Measurements from ENCODE around the gene SIGLEC12.

Gene SIGLEC12

DNA sequence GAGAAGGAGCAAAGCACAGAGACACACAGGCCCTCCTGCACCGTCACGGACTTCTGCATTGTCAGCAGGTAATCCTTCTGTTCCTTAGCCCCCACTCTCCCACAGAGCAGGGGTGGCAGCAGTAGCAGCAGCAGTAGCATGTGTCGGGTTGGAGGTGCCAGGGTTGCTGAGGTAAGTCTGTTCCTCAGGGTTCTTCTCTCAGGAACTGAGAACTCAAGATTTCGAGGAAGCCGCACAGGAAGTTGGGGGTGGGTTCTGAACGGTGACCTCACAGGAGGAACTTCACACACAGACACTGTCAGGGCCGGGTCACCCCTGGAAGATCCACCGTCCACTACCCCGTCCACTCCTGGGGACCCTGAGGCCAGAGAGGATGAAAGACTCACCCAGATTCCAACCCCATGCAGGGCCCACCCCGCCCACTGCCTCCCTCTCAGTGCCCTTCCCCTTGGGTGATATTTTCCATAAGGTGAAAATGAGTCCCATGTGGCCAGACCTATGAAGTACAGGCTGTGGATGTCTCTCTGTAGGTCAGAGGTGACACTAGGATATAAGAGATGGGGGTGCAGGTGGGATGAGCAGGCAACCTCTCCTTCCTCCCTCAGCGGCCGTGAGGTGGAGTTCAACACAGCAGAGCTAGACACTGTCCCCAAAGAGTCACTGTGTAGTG, at the start of gene SIGLEC12:
Gene SIGLEC12, minus strand, starts transcription at position 207 of the 670 bp plus-strand sequence. Its CDS starts 67 bp downstream, at position 140.
- no peak for DNase-seq (ENCODE audit: low read depth in 2 of 2)

DNA sequence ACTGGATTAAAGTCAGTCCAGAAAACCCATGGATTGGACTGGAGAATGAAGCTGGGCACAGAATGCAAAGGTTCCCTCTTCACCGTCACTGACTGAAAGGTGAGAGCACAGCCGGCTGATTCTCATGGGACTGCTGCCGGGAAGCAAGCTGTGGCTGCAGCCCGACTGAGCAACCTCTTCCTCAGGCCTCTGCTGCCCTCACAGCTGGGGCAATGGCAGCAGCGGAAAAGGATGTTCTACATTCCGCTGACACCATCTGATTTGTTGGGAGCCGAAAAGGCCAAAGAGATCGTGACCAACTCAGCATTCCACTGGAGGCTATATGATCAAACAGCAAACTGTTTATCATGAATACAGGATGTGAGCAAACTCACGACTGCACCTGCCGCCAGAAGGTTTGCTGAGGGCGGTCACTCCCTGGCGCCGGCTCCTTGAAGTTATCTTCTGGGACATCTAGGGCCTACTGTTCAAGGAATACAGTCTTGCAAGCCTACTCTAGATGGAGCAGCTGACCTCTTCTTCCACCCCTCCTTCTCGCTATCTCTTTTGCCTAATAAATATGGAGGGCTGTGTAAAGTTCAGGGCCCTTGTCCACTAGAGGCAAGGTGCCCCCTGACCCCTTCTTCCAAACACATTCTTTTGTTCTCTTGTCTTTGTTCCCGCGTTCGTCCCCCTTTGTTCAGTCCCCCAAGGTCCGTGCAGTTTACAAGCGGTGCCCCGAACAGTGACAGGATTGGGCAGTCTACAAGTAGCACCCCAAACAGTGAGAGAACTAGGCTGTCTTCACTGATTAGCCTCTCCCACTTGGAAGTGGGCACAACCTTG, 49.5 kb upstream of the SIGLEC12 start:
- no peak for DNase-seq (ENCODE audit: low read depth in 2 of 2)

DNA sequence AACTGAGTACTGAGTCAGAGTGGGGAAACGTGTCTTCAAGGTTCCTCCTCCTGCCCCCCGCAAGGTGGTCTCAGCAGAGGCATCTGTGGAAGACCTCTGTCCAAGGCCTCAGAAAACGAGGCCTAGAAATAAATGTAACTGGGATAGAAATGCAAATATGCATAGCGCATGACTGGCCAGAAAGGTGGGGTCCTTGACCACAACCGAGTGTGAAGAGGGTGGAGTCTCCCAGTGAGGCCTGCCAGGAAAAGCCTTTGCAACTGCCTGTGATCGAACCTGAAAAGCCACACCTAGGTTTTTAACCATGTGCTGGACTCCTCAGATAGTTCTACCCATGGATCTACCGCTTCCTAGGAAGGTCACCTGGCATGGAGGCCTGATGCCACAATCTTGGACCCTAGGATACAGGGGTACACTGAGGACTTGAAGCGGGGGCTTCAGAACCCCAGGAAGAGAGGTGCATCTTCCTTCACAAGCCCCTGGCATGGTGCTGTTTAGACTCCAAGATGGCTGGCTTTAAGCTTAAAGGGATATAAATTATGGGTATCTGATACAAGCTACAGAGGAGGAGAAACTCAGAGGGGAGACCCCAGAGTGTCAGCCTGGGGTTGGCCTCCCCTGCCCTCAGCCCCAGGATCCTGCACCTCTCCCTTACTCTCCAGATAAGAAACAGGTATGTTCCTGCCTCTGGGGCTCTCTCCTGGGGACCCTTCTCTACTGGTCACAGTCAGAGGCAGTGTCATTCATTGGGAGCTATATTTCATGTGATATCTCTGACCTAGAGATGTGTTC, 48.1 kb upstream of the SIGLEC12 start:
- DNase-seq (ENCODE audit: low read depth in 2 of 2): no peak

DNA sequence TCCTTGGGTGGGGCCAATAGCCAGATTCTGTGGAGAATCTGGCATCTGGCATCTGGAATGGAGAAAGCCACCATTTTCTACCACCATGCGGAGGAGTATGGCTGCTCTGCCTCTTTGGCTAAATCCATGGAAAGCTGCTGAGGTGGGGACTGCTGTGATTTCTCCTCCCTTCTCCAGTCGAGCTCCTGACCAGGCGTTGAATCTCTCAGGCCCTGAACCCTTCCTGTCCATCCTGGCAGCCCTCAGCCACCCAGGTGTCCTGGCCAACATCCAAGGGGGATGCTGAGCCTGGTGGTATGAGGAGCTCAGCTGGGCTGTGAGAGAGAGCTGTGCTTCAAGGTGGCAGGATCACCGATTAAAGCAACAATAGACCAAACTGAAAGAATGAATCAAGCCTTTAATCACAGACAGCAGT, 47.3 kb upstream of the SIGLEC12 start:
- no peak for DNase-seq (ENCODE audit: low read depth in 2 of 2)

DNA sequence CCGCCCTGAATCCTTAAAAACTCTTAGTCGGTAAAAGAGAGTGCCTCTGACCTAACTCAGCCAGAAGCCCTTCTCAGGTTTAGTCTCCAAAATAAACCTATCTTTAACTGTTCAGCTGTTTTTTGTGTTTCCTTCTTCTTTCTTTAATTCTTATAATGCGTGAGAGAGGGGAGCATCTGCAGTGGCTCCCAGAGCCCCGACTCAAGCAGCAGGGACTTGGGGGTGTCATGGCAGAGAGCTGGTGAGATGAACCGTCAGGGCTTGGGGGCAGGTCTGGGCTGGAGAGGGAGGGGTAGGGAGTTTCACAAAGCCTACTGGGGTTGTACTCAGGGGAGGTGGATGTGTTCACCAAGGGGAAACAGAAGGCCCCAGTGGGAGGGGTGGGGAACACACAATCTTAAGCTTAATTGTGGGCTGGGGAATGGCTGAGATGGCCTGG, 46.6 kb upstream of the SIGLEC12 start:
- DNase-seq (ENCODE audit: low read depth in 2 of 2): no peak

DNA sequence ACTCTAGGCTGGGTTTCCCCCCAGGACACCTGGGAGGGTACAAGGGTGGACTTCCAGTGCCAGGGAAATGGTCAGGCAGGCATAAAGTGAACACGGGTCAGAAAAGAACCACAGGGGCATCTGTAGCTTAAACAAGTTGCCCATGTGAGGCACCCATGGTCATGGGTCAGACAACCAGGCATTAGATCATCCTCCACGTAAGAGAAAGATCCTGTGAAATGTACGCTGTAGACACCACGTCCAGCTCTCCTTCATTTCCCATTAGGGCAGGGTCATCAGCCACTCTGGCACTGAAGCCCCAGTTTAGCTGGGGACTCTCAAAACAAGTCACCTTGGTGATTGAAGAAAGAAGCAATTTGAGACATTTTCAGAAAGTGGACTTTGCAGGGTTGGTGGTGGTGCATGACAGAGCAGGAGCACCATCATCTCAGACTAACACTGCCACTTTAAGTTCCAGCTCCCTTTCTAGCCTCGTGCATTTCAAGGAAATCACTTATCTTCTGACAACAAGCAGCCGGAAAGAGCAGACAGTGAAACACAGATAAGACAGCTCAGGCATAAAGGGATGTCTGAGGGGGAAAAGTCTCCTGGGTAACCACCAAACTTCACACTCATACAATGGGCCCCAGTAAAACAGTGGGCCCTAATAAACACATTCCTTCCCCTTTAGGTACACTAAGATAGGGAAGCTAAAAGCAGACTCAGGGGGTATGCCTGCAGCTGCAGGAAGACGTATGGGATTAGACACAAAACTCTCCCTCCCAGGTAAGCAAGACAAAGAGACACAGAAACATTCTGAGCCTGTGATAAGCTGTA, 46.0 kb upstream of the SIGLEC12 start:
- no peak for DNase-seq (ENCODE audit: low read depth in 2 of 2)

DNA sequence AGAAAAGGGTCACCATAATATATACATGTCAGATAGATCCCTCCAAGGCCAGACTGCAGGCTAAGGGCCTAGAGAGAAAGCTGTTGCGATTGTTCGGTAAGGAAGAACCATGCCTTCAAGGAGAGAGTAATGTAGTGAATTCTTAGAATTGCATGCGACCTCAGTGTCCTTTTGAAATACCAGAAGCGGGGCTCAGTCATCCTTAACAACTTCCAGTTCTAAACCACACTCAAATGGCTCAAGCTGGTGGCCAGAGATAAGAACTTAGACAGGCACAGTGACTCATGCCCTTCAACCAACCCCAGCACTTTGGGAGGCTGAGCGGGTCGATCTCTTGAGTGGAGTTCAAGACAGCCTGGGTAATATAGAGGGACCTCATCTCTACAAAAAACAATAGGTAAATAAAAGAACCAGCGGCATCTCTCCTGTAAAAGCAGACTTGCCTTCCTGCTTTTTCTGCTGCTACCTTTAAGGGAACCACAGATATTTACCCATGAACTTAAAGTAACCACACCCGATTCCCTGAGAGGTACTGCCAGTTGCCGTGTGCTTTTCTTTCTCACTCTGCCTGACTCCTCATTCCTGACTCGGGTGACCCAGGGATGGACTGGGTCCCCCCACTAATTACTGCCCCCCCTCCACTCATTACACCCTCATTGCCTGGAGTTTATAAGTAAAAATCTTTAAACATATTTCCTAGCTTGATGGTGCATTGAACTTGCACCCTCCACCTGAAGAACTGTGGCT, 45.2 kb upstream of the SIGLEC12 start:
- no peak for DNase-seq (ENCODE audit: low read depth in 2 of 2)

DNA sequence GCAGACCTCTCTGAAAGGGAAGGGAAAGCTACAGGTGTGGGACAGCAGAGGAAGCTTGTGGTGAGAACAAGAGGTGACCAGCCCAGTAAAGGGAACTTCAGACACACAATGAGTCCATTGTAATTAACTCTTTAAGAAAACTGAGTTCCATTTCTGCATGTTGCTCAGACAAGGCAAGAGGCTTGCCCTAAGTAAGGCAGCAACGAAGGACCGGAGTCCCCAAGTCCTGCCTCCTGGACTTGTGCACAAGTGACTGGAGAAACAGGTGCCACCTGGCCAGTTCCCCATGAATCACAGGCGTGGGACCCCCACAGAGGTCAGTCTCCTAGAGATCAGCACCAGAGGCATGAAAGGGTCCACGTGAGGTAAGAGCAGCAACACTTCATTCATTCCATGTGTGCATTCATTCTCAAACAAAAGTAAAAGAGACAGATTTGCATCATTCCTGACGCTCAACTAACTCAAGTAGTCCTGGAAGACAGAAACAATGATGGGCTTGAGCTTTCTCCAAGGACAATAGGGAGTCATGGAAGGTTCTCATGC, 44.6 kb upstream of the SIGLEC12 start:
- DNase-seq (ENCODE audit: low read depth in 2 of 2): no peak

DNA sequence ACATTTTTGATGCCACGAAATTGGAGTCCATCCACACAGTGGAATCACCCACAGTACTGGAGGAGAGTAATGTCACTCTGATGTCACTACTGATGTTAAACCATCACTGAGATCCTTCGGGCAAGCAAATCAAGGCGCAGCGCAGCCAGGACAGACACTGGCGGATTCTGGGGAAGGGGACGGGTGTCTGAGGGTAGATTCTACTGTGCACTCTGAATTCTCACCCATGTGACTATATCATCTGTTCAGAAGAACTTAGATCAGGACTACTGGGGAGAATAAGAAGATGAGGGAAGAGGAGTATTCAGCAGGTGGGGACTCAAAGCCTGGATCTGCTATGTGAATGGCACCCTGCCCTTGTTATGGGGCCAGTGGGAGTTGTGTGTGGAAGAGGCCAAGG, 42.4 kb upstream of the SIGLEC12 start:
- DNase-seq (ENCODE audit: low read depth in 2 of 2): no peak

DNA sequence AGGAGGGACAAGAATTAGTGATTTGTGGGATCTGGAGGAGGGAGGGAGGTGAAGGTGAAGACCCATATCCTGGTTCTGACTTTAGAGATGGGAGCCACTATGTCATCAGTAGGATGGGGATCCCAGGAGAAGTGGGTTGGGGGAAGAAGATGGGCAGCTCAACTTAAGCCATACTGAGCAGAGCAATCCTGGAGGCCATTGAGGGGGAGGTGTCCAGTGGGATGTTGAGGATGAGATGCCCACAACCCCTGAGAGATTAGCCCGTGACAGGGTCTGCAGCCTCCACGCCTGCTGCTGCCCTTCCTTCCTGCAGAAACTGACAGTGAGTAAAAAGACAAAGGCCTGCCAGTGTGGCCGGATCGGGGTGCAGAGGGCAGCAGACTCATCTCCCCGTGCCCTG, 41.1 kb upstream of the SIGLEC12 start:
- no peak for DNase-seq (ENCODE audit: low read depth in 2 of 2)

DNA sequence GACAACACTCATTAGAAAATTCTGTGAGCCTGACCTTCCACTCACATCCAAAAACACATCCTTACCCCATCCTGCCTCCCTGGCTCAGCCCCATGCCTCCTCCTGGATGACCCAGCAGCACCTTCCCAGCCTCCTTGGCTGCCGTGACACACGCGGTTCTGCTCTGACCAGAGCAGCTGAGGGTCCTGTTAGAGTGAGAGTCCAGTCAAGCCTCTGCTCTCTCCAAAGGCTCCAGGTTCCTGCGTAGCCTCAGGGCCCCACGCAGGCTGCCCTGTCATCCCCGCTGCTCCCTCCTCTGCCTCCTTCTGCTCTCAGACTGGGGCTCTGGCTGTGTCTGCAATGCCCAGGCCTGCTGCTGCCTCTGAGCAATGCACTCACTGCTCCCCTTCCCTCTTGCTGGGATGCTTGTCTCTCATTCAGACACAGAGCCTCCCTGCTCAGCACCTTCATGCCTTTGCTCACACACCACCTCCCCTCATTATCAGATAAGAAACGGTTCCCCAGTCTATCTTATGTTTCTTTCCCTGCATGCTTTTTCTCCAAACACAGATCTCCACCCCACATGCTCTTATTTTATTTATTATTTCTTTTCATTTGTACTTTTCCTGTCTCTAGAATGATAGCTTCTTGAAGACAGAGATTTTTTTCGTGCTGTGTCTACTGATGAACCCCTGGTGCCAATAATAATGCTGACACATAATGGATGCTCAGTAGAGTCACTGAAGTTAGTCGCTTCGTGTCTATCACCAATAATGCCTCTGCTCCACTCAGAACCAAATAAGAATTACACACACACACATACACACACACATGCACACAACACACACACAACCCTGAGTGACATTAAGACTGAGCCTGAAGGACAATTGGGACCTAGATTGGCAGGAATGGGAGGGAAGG, 40.1 kb upstream of the SIGLEC12 start:
- DNase-seq (ENCODE audit: low read depth in 2 of 2): no peak

DNA sequence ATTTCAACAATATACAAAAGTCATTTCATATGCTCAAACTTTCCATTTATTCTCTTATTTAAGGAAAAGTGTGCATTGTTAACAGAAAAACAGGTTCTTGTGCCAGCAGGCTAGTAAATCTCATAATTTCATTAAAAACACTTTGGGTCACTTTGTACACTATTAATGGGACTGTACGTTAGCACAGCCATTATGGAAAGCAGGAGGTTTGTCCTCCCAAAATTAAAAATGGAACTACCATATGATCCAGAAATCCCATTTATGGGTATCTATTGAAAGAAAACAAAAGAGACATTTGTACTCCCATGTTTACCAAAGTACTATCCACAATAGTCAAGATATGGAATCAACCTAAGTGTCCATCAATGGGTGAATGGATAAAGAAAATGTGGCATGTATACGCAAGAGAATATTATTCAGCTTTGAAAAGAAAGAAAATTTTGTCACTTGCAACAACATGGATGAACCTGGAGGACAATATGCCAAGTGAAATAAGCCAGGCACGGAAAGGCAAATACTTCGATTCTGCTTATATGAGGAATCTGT, 38.3 kb upstream of the SIGLEC12 start:
- DNase-seq (ENCODE audit: low read depth in 2 of 2): no peak

DNA sequence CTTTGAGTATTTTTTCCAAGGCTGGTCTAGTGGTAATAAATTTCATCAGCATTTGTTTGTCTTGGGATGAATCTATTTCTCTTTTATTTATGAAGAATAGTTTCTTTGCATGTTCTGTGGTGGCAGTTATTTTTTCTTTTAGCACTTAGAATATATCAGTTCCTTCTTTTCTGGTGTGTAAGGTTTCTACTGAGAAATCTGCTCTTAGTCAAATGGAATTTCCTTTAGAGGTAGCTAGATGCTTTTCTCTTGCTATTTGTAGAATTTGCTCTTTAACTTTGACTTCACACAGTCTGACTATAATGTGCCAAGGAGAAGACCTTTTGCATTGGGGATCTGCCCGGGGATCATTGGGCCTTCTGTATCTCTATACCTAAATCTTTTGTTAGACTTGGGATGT, 33.9 kb upstream of the SIGLEC12 start:
- no peak for DNase-seq (ENCODE audit: low read depth in 2 of 2)

DNA sequence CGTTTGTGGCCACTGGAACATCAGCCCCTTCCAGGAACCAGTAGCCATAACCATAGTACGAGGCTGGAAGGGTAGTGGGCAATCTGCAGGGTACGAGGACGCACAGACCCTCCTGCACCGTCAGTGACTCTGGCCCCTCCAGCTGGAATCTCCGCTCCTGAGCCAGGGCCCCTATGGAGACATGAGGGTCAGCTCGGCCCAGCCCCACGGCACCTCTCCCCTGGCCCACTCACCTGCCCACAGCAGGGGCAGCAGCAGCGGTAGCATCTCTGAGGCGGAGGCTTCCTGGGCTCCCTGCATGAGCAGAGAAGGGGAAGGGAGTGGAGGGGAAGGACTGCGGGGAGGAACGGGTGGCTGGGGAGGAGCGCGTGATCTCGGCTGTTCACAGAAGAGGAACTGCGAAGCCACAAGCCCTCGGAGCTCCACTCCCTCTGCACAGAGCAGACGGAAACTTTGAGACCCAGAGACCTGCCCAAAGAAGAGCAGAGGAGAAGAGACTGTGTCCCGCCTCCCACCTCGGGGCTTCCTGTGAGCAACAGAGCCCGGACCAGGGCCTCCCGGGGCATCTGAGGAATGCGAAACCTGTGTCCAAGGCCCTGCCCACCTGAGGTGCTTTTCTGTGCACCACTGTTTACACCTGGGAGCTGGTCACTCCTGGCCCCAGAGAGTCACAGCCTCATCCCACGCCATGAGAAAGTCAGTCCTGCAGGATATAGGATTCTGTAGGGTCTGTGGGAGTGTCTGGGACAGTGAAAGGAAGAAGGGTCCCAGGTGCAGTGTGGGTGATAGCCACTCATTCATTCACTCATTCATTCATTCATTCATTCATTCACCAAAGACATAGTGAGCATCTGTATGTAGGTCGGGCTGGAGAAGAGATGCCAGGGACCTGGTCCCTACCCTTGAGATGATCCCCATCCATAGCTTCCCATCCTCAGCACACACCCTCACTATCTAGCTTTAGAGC, 30.0 kb upstream of the SIGLEC12 start, which contains the start of gene SIGLEC6:
Gene SIGLEC6, minus strand, starts transcription at position 322 of the 967 bp plus-strand sequence. Its CDS starts 22 bp downstream, at position 300.
- no peak for DNase-seq (ENCODE audit: low read depth in 2 of 2)

DNA sequence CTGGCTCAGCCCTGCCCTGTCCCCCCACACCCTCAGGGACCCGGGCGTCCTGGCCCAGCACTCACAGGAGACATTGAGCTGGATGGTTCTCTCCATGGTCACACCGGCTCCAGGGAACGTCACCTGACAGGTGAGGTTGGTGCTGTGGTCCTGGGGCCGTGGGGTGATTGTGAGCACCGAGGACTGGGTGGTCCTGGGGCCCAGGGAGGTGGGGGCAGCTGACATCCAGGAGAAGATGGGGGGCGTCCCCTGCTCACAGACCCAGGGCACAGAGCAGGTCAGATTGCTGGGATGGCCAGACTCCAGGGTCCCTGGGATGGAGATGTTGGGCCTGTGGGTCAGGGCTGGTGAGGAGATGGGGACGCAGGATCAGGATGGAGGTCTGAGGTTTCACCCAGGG, 29.0 kb upstream of the SIGLEC12 start:
- DNase-seq (ENCODE audit: low read depth in 2 of 2): no peak

DNA sequence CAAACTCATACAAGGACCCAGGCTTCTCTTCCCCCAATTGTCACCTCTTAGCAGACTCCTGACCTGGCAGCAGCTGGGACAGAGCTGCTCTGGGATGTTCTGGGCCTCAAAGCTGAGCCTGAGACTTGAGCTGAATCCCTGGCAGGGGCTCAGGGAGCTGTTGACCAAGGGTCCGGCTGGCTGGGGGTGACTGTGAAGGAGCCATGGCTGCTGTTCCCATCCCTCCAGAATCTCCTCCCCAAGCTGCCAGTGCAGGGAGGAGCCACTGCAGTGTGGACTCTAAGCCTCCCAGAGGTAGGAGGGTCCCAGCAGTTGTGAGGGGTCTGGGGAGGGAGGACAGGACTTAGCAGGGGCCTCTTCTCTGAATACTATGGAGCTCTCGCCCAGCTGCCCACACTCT, 27.7 kb upstream of the SIGLEC12 start:
- DNase-seq (ENCODE audit: low read depth in 2 of 2): no peak

DNA sequence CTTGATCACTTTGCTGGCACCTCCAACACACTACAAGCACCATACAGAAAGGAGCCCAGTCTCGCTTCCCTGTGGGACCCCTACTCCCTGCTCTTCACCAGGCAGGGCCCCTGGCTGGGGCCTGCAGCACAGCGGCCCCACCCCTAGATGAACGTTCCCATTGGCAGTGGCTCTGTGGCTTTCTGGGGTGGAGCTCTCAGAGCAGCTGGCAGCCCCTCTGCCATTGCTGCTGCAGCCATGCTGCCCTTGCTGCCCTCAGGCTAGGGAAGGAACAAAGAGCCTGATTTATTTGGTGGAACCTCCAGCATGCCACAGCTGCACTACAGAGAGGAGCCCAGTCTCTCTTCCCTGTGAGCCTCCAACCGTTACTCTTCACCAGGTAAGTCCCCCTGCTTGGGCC, 24.1 kb upstream of the SIGLEC12 start:
- DNase-seq (ENCODE audit: low read depth in 2 of 2): no peak

Measured in stimulated activated CD4-positive, alpha-beta T cell treated with anti-CD3 and anti-CD28 coated beads, Interleukin-1b, Interleukin-23, amount 100 ng/mL, for 4 hours (primary cell).